ENCODE measurements around the gene NPW. TPM values are rescaled to one million over a fixed set of nuclear protein-coding genes. Genes with fewer than 3 reads are reported as not detected.

The NPW gene
- total and polyA plus RNA-seq, 2 of the 8 experiments (the other 6 are each of a cell fraction or from before 2014, with no cell fraction given) = 4.0 to 10.3 TPM

- no peak overlapping the region for H3K9ac ChIP-seq (replicated peaks in 1 of 4; ENCODE audit: extremely low read depth in 1 of 4, low read depth in 3 of 4, low read length in 3 of 4)
- no peak overlapping the region for H2AFZ ChIP-seq (ENCODE audit: low read length)
- no peak overlapping the region for H3K18ac ChIP-seq (ENCODE audit: extremely low read depth, low read length)
- H2BK12ac ChIP-seq (ENCODE audit: low read depth, low read length) = no peak overlapping the region
- H3K79me2 ChIP-seq (ENCODE audit: control insufficient read depth in 1 of 2, insufficient read depth in 2 of 2, low read length in 2 of 2) = no peaks in the 10 kb centered on the region
- H3K27me3 ChIP-seq (replicated peaks in 1 of 4; ENCODE audit: control insufficient read depth in 3 of 4, extremely low read depth in 1 of 4, insufficient read depth in 3 of 4, low read length in 3 of 4) = no peaks in the 10 kb centered on the region
- H3K9me3 ChIP-seq (ENCODE audit: insufficient read depth in 2 of 2, low read depth in 1 of 2, low read length in 1 of 2) = no peaks in the 10 kb centered on the region
- no peak overlapping the region for H3K4me3 ChIP-seq (ENCODE audit: extremely low read depth in 1 of 4, insufficient read depth in 2 of 4, low read depth in 3 of 4, low read length in 4 of 4)
- H2BK120ac ChIP-seq (replicated peaks; ENCODE audit: low read depth, low read length) = no peak overlapping the region
- no peak overlapping the region for H2AK5ac ChIP-seq (ENCODE audit: low read depth, low read length)
- H4K20me1 ChIP-seq (replicated peaks in 1 of 2; ENCODE audit: control insufficient read depth in 1 of 2, insufficient read depth in 2 of 2, low read length in 2 of 2) = peaks cover 0 to 11% of the 10 kb centered on the region in 2 experiments
- H3K23me2 ChIP-seq (ENCODE audit: low read depth, low read length) = no peaks in the 10 kb centered on the region
- H3K4me1 ChIP-seq (replicated peaks in 1 of 4; ENCODE audit: control insufficient read depth in 3 of 4, insufficient read depth in 4 of 4, low read length in 3 of 4) = no peaks in the 10 kb centered on the region
- no peak overlapping the region for H4K91ac ChIP-seq (replicated peaks; ENCODE audit: insufficient read length, low read length)
- FAIRE-seq = no peak
- no peak overlapping the region for H3K56ac ChIP-seq (replicated peaks; ENCODE audit: insufficient read length, low read depth, low read length)
- no peak overlapping the region for H2BK15ac ChIP-seq (ENCODE audit: low read length)
- no peak overlapping the region for H4K8ac ChIP-seq (ENCODE audit: extremely low read depth, insufficient read depth, low read length)
- no peak overlapping the region for H3K27ac ChIP-seq (ENCODE audit: low read depth, low read length)
- no peak overlapping the region for H4K5ac ChIP-seq (ENCODE audit: insufficient read length, low read depth, low read length)
- WGBS, 2 experiments (ENCODE audit: extremely low coverage in 1 of 2, insufficient coverage in 1 of 2, insufficient read length in 1 of 2, insufficient replicate concordance in 2 of 2, low coverage in 1 of 2, low lambda C conversion rate in 2 of 2, missing lambda C conversion rate in 1 of 2) = 94% methylated on average over 16 of the region's 16 CpGs; no CpG with 5 or more reads in 1 of the 2 experiments
- POLR2A ChIA-PET (ENCODE audit: partially characterized antibody) = interaction anchor here (1.8 to 3.6 kb wide), 3 partner anchors 16 to 100 kb away, joined by 7 to 11 read pairs (median 8); partner anchors contain the start of genes NTHL1, RPS2, TRAF7 and TSC2
- peaks cover 2 to 14% (median 6%) of the 10 kb centered on the region in 4 experiments; a peak in 6 of 8 replicates for H3K36me3 ChIP-seq (ENCODE audit: control insufficient read depth in 2 of 4, insufficient read depth in 4 of 4, low read length in 3 of 4)
- no peaks in the 10 kb centered on the region for H3K79me1 ChIP-seq (ENCODE audit: low read depth, low read length)
- no peak overlapping the region for H3K14ac ChIP-seq (ENCODE audit: insufficient read length)
- no peak overlapping the region for H3K4ac ChIP-seq (replicated peaks; ENCODE audit: insufficient read length, low read depth, low read length)
- CTCF ChIA-PET (ENCODE audit: partially characterized antibody) = interaction anchor here (0.6 to 2.8 kb wide), 6 partner anchors 8 to 48 kb away, joined by 3 to 14 read pairs (median 4); no protein-coding TSS in a partner anchor
- no peak overlapping the region for H3K23ac ChIP-seq (ENCODE audit: insufficient read length)
- no peak overlapping the region for H2BK5ac ChIP-seq (ENCODE audit: low read depth, low read length)
- no peak overlapping the region for H2BK20ac ChIP-seq (ENCODE audit: low read length)
- H3K4me2 ChIP-seq (ENCODE audit: insufficient read depth in 1 of 2, low read depth in 2 of 2, low read length in 2 of 2) = no peak overlapping the region
- DNase-seq (ENCODE audit: low read depth in 1 of 2, low spot score in 2 of 2) = no peak
- TF ChIP-seq PHF8 (conservative IDR thresholded peaks at IDR 0.05; ENCODE audit: low read depth, low read length) (no peak), GABPA (IDR thresholded peaks at IDR 0.05; ENCODE audit: borderline replicate concordance, insufficient read depth, low read length) (no peak), CTCF (IDR thresholded peaks at IDR 0.05; ENCODE audit: control extremely low read depth in 1 of 3, insufficient read depth in 1 of 3, low read depth in 1 of 3, low read length in 3 of 3) (no peak), CTBP2 (IDR thresholded peaks at IDR 0.05; ENCODE audit: borderline replicate concordance, insufficient read depth, insufficient read length, low read length) (no peak), SP2 (IDR thresholded peaks at IDR 0.05; ENCODE audit: low read length) (no peak), FOSL1 (IDR thresholded peaks at IDR 0.05; ENCODE audit: insufficient read depth, low read depth, low read length) (no peak), ASH2L (IDR thresholded peaks at IDR 0.05; ENCODE audit: low read length) (no peak), SP4 (IDR thresholded peaks at IDR 0.05; ENCODE audit: low read length) (no peak), EP300 (IDR thresholded peaks at IDR 0.05; ENCODE audit: borderline replicate concordance in 1 of 2, low read depth in 2 of 2, low read length in 2 of 2) (no peak), JUN (IDR thresholded peaks at IDR 0.05; ENCODE audit: low read depth, low read length) (no peak)
Observed at GRCh38 chr16:2064368-2064945, 44.9 kb downstream of the NPW start.
